Natural killer cell (primary cell): ENCODE results near the gene CNEP1R1. TPM values are rescaled to one million over a fixed set of nuclear protein-coding genes. Genes with fewer than 3 reads are reported as not detected.

Experiments used
- ATAC-seq, 3 donors: fragments of 150-1000 bp in 2 of 3; fragments of 200-7000 bp in 1 of 3; cut with Tn5 transposase; 1 replicate in 1 of 3; 2 replicates in 2 of 3; pipeline ENCODE4 v1.10.0; 2021; ENCODE audit warnings: mild to moderate bottlenecking in 2 of 3, moderate library complexity in 2 of 3
- DNase-seq, 2 donors: peaks; one replicate each; pipeline versions ENCODE4 v3.0.0 to v3.0.0-alpha.2; 2013 to 2021; ENCODE audit warnings: mixed read lengths in 1 of 2
- H3K27ac ChIP-seq: one replicate; pipeline ENCODE4 v1.5.1; 2013; ENCODE audit warnings: mild to moderate bottlenecking, low read length
- H3K27me3 ChIP-seq: one replicate; pipeline ENCODE4 v1.6.1; 2013; ENCODE audit warnings: low read length; ENCODE audit not compliant: control insufficient read depth, insufficient read depth
- H3K36me3 ChIP-seq: one replicate; pipeline ENCODE4 v1.6.1; 2013; ENCODE audit warnings: low read length; ENCODE audit not compliant: control insufficient read depth, insufficient read depth
- H3K4me1 ChIP-seq: one replicate; pipeline ENCODE4 v1.6.1; 2013; ENCODE audit warnings: low read length; ENCODE audit not compliant: control insufficient read depth, insufficient read depth
- H3K4me3 ChIP-seq: one replicate; pipeline ENCODE4 v1.5.1; 2013; ENCODE audit warnings: low read length
- H3K9me3 ChIP-seq: one replicate; pipeline ENCODE4 v1.6.1; 2013; ENCODE audit warnings: low read length; ENCODE audit not compliant: control insufficient read depth, insufficient read depth
- H3K27ac Mint-ChIP-seq, 2 donors: one replicate each; pipeline ENCODE4 v1.8.0; 2022; ENCODE audit warnings: mild to moderate bottlenecking in 2 of 2, mixed read lengths in 2 of 2, moderate library complexity in 1 of 2
- H3K27me3 Mint-ChIP-seq, 2 donors: one replicate each; pipeline ENCODE4 v1.8.0; 2022; ENCODE audit warnings: low read depth in 2 of 2, mixed read lengths in 2 of 2
- H3K36me3 Mint-ChIP-seq: one replicate; pipeline ENCODE4 v1.8.0; 2022; ENCODE audit warnings: mixed read lengths
- H3K4me1 Mint-ChIP-seq, 2 donors: one replicate each; pipeline ENCODE4 v1.8.0; 2022; ENCODE audit warnings: mixed read lengths in 2 of 2
- H3K4me3 Mint-ChIP-seq: one replicate; pipeline ENCODE4 v1.8.0; 2022; ENCODE audit warnings: mild to moderate bottlenecking, moderate library complexity, mixed read lengths
- H3K9me3 Mint-ChIP-seq, 2 donors: one replicate each; pipeline ENCODE4 v1.8.0; 2022; ENCODE audit warnings: mixed read lengths in 2 of 2
- CTCF ChIP-seq: fragments of 200-600 bp; IDR thresholded peaks from one replicate; pipeline ENCODE4 v1.8.0; 2022; ENCODE audit warnings: antibody characterized with exemption
- WGBS: methylation state at CpG from one replicate; pipeline ENCODE4 v1.1.7; 2013; ENCODE audit warnings: missing lambda C conversion rate; ENCODE audit not compliant: insufficient coverage; 5-methylcytosine and 5-hydroxymethylcytosine counted together
- intact Hi-C: fragments of 100-400 bp; cut with micrococcal nuclease; formaldehyde crosslinking; loops from one replicate; pipeline ENCODE4 v1.14.2; 2022
- total RNA-seq, 4 donors: library from RNA; stranded (reverse); fragments of 120-200 nt in 1 of 4; gene quantifications; one replicate each; pipeline versions ENCODE4 v1.2.3 to v1.2.4, GENCODE V29; 2013 to 2022

Gene CNEP1R1
- total RNA-seq, 3 donors from 2014 or later (not counting 1 experiment from before 2014, with no cell fraction given), result 34.3 to 41.6 (median 37.5) TPM

GRCh38 chr16:50086176-50086575, 61.2 kb downstream of the CNEP1R1 start:
- Histone ChIP-seq H3K36me3 (peaks cover 59% of the 10 kb centered on the region), H3K27me3 (no peaks in the 10 kb centered on the region), H3K27ac (no peak overlapping the region), H3K4me3 (no peak overlapping the region), H3K9me3 (no peaks in the 10 kb centered on the region), H3K4me1 (no peaks in the 10 kb centered on the region)
- H3K27ac Mint-ChIP-seq, result no peak overlapping the region
- H3K27me3 Mint-ChIP-seq, result no peaks in the 10 kb centered on the region
- peaks cover 29% of the 10 kb centered on the region for H3K36me3 Mint-ChIP-seq
- H3K4me1 Mint-ChIP-seq, result no peaks in the 10 kb centered on the region
- H3K4me3 Mint-ChIP-seq, result no peak overlapping the region
- no peak for DNase-seq
- WGBS, result 98% methylated on average over 6 of the region's 6 CpGs
- TF ChIP-seq CTCF, result no peak
- no peaks in the 10 kb centered on the region for H3K9me3 Mint-ChIP-seq
- intact Hi-C loops, result no loop called here
- no peak for ATAC-seq

Other genes starting within 250 kb of the CNEP1R1 start
- not detected for gene ZNF423, start 169.1 kb upstream of the CNEP1R1 start, total RNA-seq
- gene HEATR3, start 40.7 kb downstream of the CNEP1R1 start, total RNA-seq, result 10 to 100 TPM; 14.6 to 25.0 (median 21.4) TPM
- gene TENT4B, start 128.1 kb downstream of the CNEP1R1 start, total RNA-seq, result 10 to 100 TPM; 37.5 to 48.7 (median 44.4) TPM
- 100 to 1,000 TPM; 479 to 591 (median 512) TPM for gene ADCY7, start 241.3 kb downstream of the CNEP1R1 start, total RNA-seq